Caco-2 (cell line): ENCODE measurements around the gene SCUBE3. TPM values are rescaled to one million over a fixed set of nuclear protein-coding genes. Genes with fewer than 3 reads are reported as not detected.

Experiments
- BruUV-seq: library from RNA; stranded (reverse); fragments of 400-500 nt; replicated peaks from 2 replicates; lab custom pipeline; 2021; lab: Mats Ljungman, UMichigan
- CTCF ChIA-PET: fragments of 300-600 bp; sonication (Branson Sonifier 250); formaldehyde crosslinking; loops from one replicate; lab custom pipeline; 2022; ENCODE audit warnings: antibody characterized with exemption; lab: Charles Lee
- POLR2A ChIA-PET: fragments of 300-600 bp; sonication (Branson Sonifier 250); formaldehyde crosslinking; loops from one replicate; lab custom pipeline; 2022; ENCODE audit warnings: antibody characterized with exemption; lab: Charles Lee
- DNase-seq, 2 experiments: peaks; one replicate each; pipeline versions ENCODE4 v3.0.0 to v3.0.0-alpha.2; 2020 to 2022
- H3K27me3 ChIP-seq: replicated peaks from 2 replicates; pipeline ENCODE4 v1.6.0; 2011; ENCODE audit warnings: low read length; ENCODE audit not compliant: control insufficient read depth, insufficient read depth
- H3K36me3 ChIP-seq: 2 replicates; pipeline ENCODE4 v1.5.1; 2011; ENCODE audit warnings: low read length; ENCODE audit not compliant: control insufficient read depth, insufficient read depth
- H3K4me1 ChIP-seq: fragments of 250-450 bp; sonication (Bioruptor Pico); 2 replicates; pipeline ENCODE4 v1.5.1; 2020; ENCODE audit warnings: mild to moderate bottlenecking
- H3K4me3 ChIP-seq: 2 replicates; pipeline ENCODE4 v1.5.1; 2011; ENCODE audit warnings: low read depth, mild to moderate bottlenecking, control low read depth, low read length
- H3K9me3 ChIP-seq: fragments of 250-450 bp; sonication (Bioruptor Pico); 2 replicates; pipeline ENCODE4 v1.5.1; 2020; ENCODE audit warnings: mild to moderate bottlenecking, moderate library complexity
- H3K27ac Mint-ChIP-seq: one replicate; pipeline ENCODE4 v1.8.0; 2022; ENCODE audit warnings: mixed read lengths; ENCODE audit not compliant: unreplicated experiment
- H3K27me3 Mint-ChIP-seq: one replicate; pipeline ENCODE4 v1.8.0; 2022; ENCODE audit warnings: mixed read lengths; ENCODE audit not compliant: insufficient read depth, unreplicated experiment
- H3K36me3 Mint-ChIP-seq: one replicate; pipeline ENCODE4 v1.8.0; 2022; ENCODE audit warnings: mild to moderate bottlenecking, mixed read lengths; ENCODE audit not compliant: insufficient read depth, unreplicated experiment
- H3K4me1 Mint-ChIP-seq: one replicate; pipeline ENCODE4 v1.8.0; 2022; ENCODE audit warnings: low read depth, mixed read lengths; ENCODE audit not compliant: unreplicated experiment
- H3K4me3 Mint-ChIP-seq: one replicate; pipeline ENCODE4 v1.8.0; 2022; ENCODE audit warnings: mild to moderate bottlenecking, moderate library complexity, mixed read lengths; ENCODE audit not compliant: unreplicated experiment
- H3K9me3 Mint-ChIP-seq: one replicate; pipeline ENCODE4 v1.8.0; 2022; ENCODE audit warnings: mixed read lengths; ENCODE audit not compliant: unreplicated experiment
- CTCF ChIP-seq, 2 experiments: fragments of 200-600 bp in 1 of 2; IDR thresholded peaks; 1 replicate in 1 of 2; 2 replicates in 1 of 2; pipeline versions ENCODE4 v1.5.1 to v1.8.0; 2011 to 2022; ENCODE audit warnings: antibody characterized with exemption in 1 of 2, control low read depth in 1 of 2, inconsistent platforms in 1 of 2, low read depth in 1 of 2, low read length in 1 of 2, mild to moderate bottlenecking in 1 of 2, moderate library complexity in 1 of 2; ENCODE audit not compliant: insufficient read depth in 1 of 2, severe bottlenecking in 1 of 2, unreplicated experiment in 1 of 2
- intact Hi-C: fragments of 100-400 bp; cut with micrococcal nuclease; formaldehyde crosslinking; loops from one replicate; pipeline ENCODE4 v1.10.0; 2022; ENCODE audit not compliant: unreplicated experiment
- total RNA-seq: library from RNA; stranded (reverse); gene quantifications from 2 replicates; pipeline ENCODE4 v1.2.3, GENCODE V29; 2022

The SCUBE3 gene
- total RNA-seq, 1 experiment from 2014 or later = 1.3 TPM

- Histone ChIP-seq H3K36me3 (no peaks in the 10 kb centered on the region; the same call in 1 of the 2 replicates), H3K4me3 (no peak overlapping the region), H3K9me3 (0 out of 2 replicates have a peak, but pooled peaks cover 7% of the 10 kb centered on the region), H3K27me3 (no peaks in the 10 kb centered on the region), H3K4me1 (peaks cover 11% of the 10 kb centered on the region)
- BruUV-seq = no TSS peak
- no peak overlapping the region for H3K27ac Mint-ChIP-seq
- intact Hi-C loops = no loop called here
- H3K4me1 Mint-ChIP-seq = peaks cover 15% of the 10 kb centered on the region
- H3K4me3 Mint-ChIP-seq = no peak overlapping the region
- H3K9me3 Mint-ChIP-seq = peaks cover 12% of the 10 kb centered on the region
- ChIA-PET CTCF (no interaction called here), POLR2A (no interaction called here)
- peaks cover 7% of the 10 kb centered on the region for H3K36me3 Mint-ChIP-seq
- DNase-seq = no peak
- no peak for TF ChIP-seq CTCF (IDR thresholded peaks at IDR 0.05; ENCODE audit: insufficient read depth in 1 of 2, low read depth in 1 of 2, low read length in 1 of 2, severe bottlenecking in 1 of 2, unreplicated experiment in 1 of 2)
- H3K27me3 Mint-ChIP-seq = no peaks in the 10 kb centered on the region
These were observed 22.5 kb downstream of the SCUBE3 start for GRCh38 chr6:35236223-35236622.

- Histone ChIP-seq H3K36me3 (no peaks in the 10 kb centered on the region; the same call in 1 of the 2 replicates), H3K9me3 (0 out of 2 replicates have a peak, but pooled peaks cover 7% of the 10 kb centered on the region), H3K4me1 (no peaks in the 10 kb centered on the region), H3K4me3 (no peak overlapping the region), H3K27me3 (no peaks in the 10 kb centered on the region)
- ChIA-PET POLR2A (no interaction called here), CTCF (no interaction called here)
- H3K27ac Mint-ChIP-seq = no peak overlapping the region
- BruUV-seq = no TSS peak
- no peak for DNase-seq
- H3K4me1 Mint-ChIP-seq = peaks cover 13% of the 10 kb centered on the region
- TF ChIP-seq CTCF (IDR thresholded peaks at IDR 0.05; ENCODE audit: insufficient read depth in 1 of 2, low read depth in 1 of 2, low read length in 1 of 2, severe bottlenecking in 1 of 2, unreplicated experiment in 1 of 2) = no peak
- peaks cover 7% of the 10 kb centered on the region for H3K36me3 Mint-ChIP-seq
- peaks cover 12% of the 10 kb centered on the region for H3K9me3 Mint-ChIP-seq
- H3K4me3 Mint-ChIP-seq = no peak overlapping the region
- H3K27me3 Mint-ChIP-seq = no peaks in the 10 kb centered on the region
- intact Hi-C loops = no loop called here
These were observed 23.7 kb downstream of the SCUBE3 start for GRCh38 chr6:35237476-35237875.

GRCh38 chr6:35238843-35239289 lies 25.1 kb downstream of the SCUBE3 start:
- Mint-ChIP-seq H3K27ac (no peak overlapping the region), H3K9me3 (peaks cover 12% of the 10 kb centered on the region), H3K4me1 (peaks cover 13% of the 10 kb centered on the region), H3K36me3 (peaks cover 7% of the 10 kb centered on the region), H3K27me3 (no peaks in the 10 kb centered on the region), H3K4me3 (no peak overlapping the region)
- BruUV-seq = no TSS peak
- DNase-seq = no peak
- Histone ChIP-seq H3K27me3 (no peaks in the 10 kb centered on the region), H3K9me3 (0 out of 2 replicates have a peak, but pooled peaks cover 7% of the 10 kb centered on the region), H3K4me3 (no peak overlapping the region), H3K4me1 (no peaks in the 10 kb centered on the region), H3K36me3 (no peaks in the 10 kb centered on the region; the same call in 1 of the 2 replicates)
- TF ChIP-seq CTCF (IDR thresholded peaks at IDR 0.05; ENCODE audit: insufficient read depth in 1 of 2, low read depth in 1 of 2, low read length in 1 of 2, severe bottlenecking in 1 of 2, unreplicated experiment in 1 of 2) = no peak
- intact Hi-C loops = no loop called here
- CTCF ChIA-PET = interaction anchor here (0.9 to 3.0 kb wide), 2 partner anchors 33 to 91 kb away, joined by 3 to 27 read pairs; no protein-coding TSS in a partner anchor
- POLR2A ChIA-PET = no interaction called here
